Measurements from ENCODE around the gene CLK2.
A peak's percentile ranks its signal among the peaks of the same experiment; 100 is the strongest.

CLK2 gene

GRCh38 chr1:155273343-155274245, at the start of gene CLK2:
CLK2 (minus strand) TSS chr1:155273504; CDS start chr1:155270977, 2,527 bp downstream.
- peak; percentile 98 for DNase-seq (ENCODE audit: low read depth in 2 of 2)

- no peak for DNase-seq (ENCODE audit: low read depth in 2 of 2)
These were observed 49.3 kb upstream of the CLK2 start for GRCh38 chr1:155322571-155322952.

GRCh38 chr1:155321639-155322503, 48.6 kb upstream of the CLK2 start:
- no peak for DNase-seq (ENCODE audit: low read depth in 2 of 2)

- peak; percentile 59 to 68 for DNase-seq (ENCODE audit: low read depth in 2 of 2)
These were observed 47.6 kb upstream of the CLK2 start, which contains the start of gene RUSC1 for GRCh38 chr1:155320661-155321617. RUSC1 (plus strand) TSS chr1:155320894; CDS start chr1:155321774, 880 bp downstream.

- DNase-seq (ENCODE audit: low read depth in 2 of 2) = no peak
These were observed 46.9 kb upstream of the CLK2 start for GRCh38 chr1:155320252-155320651.

GRCh38 chr1:155319536-155319935, 46.2 kb upstream of the CLK2 start:
- DNase-seq (ENCODE audit: low read depth in 2 of 2) = no peak

GRCh38 chr1:155318082-155318481, 44.8 kb upstream of the CLK2 start:
- DNase-seq (ENCODE audit: low read depth in 2 of 2) = no peak

- DNase-seq (ENCODE audit: low read depth in 2 of 2) = no peak
These were observed 43.6 kb upstream of the CLK2 start for GRCh38 chr1:155316922-155317321.

- DNase-seq (ENCODE audit: low read depth in 2 of 2) = no peak
These were observed 40.0 kb upstream of the CLK2 start for GRCh38 chr1:155313261-155313660.

GRCh38 chr1:155309423-155310021, 36.2 kb upstream of the CLK2 start:
- DNase-seq (ENCODE audit: low read depth in 2 of 2) = no peak

GRCh38 chr1:155308493-155309422, 35.5 kb upstream of the CLK2 start, which contains the start of gene FDPS:
FDPS (plus strand) TSS chr1:155308866; CDS start chr1:155309790, 924 bp downstream.
- DNase-seq (ENCODE audit: low read depth in 2 of 2) = peak; percentile 97

- DNase-seq (ENCODE audit: low read depth in 2 of 2) = no peak
These were observed 34.0 kb upstream of the CLK2 start for GRCh38 chr1:155307247-155307740.

GRCh38 chr1:155305881-155306391, 32.6 kb upstream of the CLK2 start:
- DNase-seq (ENCODE audit: low read depth in 2 of 2) = no peak

GRCh38 chr1:155304558-155305063, 31.3 kb upstream of the CLK2 start:
- DNase-seq (ENCODE audit: low read depth in 2 of 2) = no peak

GRCh38 chr1:155301342-155301841, 28.1 kb upstream of the CLK2 start, which contains the start of gene PKLR:
PKLR (minus strand) TSS chr1:155301438; CDS start chr1:155301395, 43 bp downstream.
- DNase-seq (ENCODE audit: low read depth in 2 of 2) = no peak

GRCh38 chr1:155300553-155301329, 27.4 kb upstream of the CLK2 start:
- DNase-seq (ENCODE audit: low read depth in 2 of 2) = no peak

GRCh38 chr1:155300024-155300423, 26.7 kb upstream of the CLK2 start:
- DNase-seq (ENCODE audit: low read depth in 2 of 2) = no peak

GRCh38 chr1:155297384-155297783, 24.1 kb upstream of the CLK2 start:
- DNase-seq (ENCODE audit: low read depth in 2 of 2) = no peak
